OCI-LY7 (cell line): Measurements from ENCODE around the gene HS3ST3A1.

ENCODE experiments used
- EZH2phosphoT487 ChIP-seq: fragments of 200-600 bp; sonication (generic); IDR thresholded peaks from 2 replicates; pipeline ENCODE4 v1.6.1; 2018; ENCODE audit warnings: low read depth, borderline replicate concordance, mild to moderate bottlenecking, mixed run types, antibody characterized with exemption, low read length, moderate library complexity, mixed read lengths
- TF ChIP-seq, protein P1 (sequence below): fragments of 200-600 bp; sonication (generic); conservative IDR thresholded peaks from 2 replicates; pipeline ENCODE4 v1.5.1; 2014; ENCODE audit warnings: mild to moderate bottlenecking, antibody characterized with exemption, low read length, moderate library complexity, mixed read lengths

GRCh38 chr17:13523164-13523563, 78.6 kb downstream of the HS3ST3A1 start:
- TF ChIP-seq, protein P1, sequence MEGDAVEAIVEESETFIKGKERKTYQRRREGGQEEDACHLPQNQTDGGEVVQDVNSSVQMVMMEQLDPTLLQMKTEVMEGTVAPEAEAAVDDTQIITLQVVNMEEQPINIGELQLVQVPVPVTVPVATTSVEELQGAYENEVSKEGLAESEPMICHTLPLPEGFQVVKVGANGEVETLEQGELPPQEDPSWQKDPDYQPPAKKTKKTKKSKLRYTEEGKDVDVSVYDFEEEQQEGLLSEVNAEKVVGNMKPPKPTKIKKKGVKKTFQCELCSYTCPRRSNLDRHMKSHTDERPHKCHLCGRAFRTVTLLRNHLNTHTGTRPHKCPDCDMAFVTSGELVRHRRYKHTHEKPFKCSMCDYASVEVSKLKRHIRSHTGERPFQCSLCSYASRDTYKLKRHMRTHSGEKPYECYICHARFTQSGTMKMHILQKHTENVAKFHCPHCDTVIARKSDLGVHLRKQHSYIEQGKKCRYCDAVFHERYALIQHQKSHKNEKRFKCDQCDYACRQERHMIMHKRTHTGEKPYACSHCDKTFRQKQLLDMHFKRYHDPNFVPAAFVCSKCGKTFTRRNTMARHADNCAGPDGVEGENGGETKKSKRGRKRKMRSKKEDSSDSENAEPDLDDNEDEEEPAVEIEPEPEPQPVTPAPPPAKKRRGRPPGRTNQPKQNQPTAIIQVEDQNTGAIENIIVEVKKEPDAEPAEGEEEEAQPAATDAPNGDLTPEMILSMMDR = no peak
- no peak for TF ChIP-seq EZH2phosphoT487
